Bronchial epithelial cell (primary cell): ENCODE data around the gene AADACL2. TPM values are rescaled to one million over a fixed set of nuclear protein-coding genes. Genes with fewer than 3 reads are reported as not detected.
A peak's percentile ranks its signal among the peaks of the same experiment; 100 is the strongest.
"Not testable (repeated sequence)": the region's sequence is repeated elsewhere in the genome, so short reads cannot be mapped to it uniquely, and the experiment has no call there.

Source experiments
- DNase-seq: peaks from one replicate; pipeline ENCODE4 v3.0.0-alpha.2; 2010; ENCODE audit warnings: low read depth
- FAIRE-seq: peaks from 2 replicates; lab custom pipeline; 2011; peaks lifted over from hg19 to GRCh38; lab: Jason Lieb, UNC
- H3K27me3 ChIP-seq: 2 replicates; pipeline ENCODE4 v1.5.1; 2011; ENCODE audit warnings: low read length; ENCODE audit not compliant: control insufficient read depth, insufficient read depth
- H3K36me3 ChIP-seq: 2 replicates; pipeline ENCODE4 v1.5.1; 2011; ENCODE audit warnings: low read length; ENCODE audit not compliant: control insufficient read depth, insufficient read depth
- H3K4me3 ChIP-seq: 2 replicates; pipeline ENCODE4 v1.5.1; 2011; ENCODE audit warnings: mild to moderate bottlenecking, low read depth, low read length, control low read depth
- CTCF ChIP-seq: IDR thresholded peaks from 2 replicates; pipeline ENCODE4 v1.5.1; 2011; ENCODE audit warnings: mild to moderate bottlenecking, moderate library complexity, low read length, control low read depth, inconsistent platforms; ENCODE audit not compliant: insufficient read depth, severe bottlenecking
- total RNA-seq: library from RNA; depleted of rRNA; stranded (reverse); fragments of >200 nt; gene quantifications from 2 replicates; pipeline ENCODE4 v1.2.1, GENCODE V29; 2014

Gene AADACL2
- total RNA-seq, 1 donor from 2014 or later, result not detected

GRCh38 chr3:151750181-151750580 is 16.5 kb downstream of the AADACL2 start:
- no peaks in the 10 kb centered on the region for H3K36me3 ChIP-seq
- H3K4me3 ChIP-seq, result no peak overlapping the region
- DNase-seq, result peak; percentile 94
- no peaks in the 10 kb centered on the region for H3K27me3 ChIP-seq
- no peak for FAIRE-seq
- TF ChIP-seq CTCF, result no peak

DNA sequence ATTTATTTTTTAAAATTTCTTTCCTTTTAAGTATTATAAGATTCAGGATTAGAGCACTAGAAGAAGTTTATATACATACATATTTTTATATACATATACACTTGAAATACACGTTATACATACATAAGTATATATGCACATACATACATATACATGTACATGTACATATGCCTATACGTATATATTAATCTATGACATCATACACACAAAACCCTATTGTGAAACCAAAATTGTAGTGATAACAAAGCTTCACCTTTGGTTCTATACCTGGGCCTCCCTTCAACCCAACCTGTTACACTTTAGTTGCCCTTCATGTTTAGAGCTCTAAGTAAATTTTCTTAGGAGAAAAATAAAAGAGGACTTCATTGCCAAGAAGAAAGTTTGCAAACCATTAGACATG is 17.0 kb downstream of the AADACL2 start:
- Histone ChIP-seq H3K36me3 (no peaks in the 10 kb centered on the region), H3K27me3 (no peaks in the 10 kb centered on the region), H3K4me3 (no peak overlapping the region)
- DNase-seq (peak; percentile 51), FAIRE-seq (no peak)
- no peak for TF ChIP-seq CTCF

DNA sequence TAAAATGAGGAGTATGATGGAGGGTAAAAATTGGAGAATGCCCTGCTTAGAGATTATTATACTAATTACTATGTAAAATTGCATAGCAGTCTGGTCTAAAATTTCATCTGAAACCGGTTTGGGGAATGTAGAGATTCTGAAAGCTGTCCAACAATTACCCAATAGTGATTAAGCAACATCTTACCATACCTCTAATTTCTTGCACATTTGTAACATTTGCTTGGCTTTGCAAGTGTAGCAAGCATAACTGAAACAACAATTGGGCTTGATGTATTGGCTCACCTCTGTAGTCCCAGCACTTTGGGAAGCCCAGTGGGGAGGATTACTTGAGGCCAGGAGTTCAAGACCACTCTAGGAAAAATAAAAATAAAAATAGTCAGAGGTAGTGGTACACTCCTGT is 17.4 kb downstream of the AADACL2 start:
- peak; percentile 93 for DNase-seq
- Histone ChIP-seq H3K4me3 (no peak overlapping the region), H3K36me3 (no peaks in the 10 kb centered on the region), H3K27me3 (no peaks in the 10 kb centered on the region)
- FAIRE-seq, result no peak
- no peak for TF ChIP-seq CTCF

DNA sequence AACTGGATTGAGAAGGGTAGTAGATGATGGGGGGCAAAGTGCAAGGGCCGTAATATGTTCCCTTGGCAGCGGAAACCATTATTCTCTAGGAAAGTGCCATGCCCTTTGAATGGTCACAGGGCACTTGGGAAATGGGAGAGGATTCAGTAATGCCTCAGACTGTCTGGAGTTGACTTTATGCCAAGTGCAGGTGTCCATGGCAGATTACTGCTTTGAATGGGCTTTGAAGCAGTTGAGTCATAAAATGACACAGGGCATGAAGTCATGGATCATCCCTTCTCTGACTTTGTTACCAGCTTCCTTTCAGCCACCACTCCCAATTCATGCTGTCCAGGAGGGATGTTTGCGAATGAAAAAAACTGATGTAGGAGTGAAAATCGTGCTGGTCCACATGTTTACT is 20.1 kb downstream of the AADACL2 start:
- peak; percentile 87 for FAIRE-seq

DNA sequence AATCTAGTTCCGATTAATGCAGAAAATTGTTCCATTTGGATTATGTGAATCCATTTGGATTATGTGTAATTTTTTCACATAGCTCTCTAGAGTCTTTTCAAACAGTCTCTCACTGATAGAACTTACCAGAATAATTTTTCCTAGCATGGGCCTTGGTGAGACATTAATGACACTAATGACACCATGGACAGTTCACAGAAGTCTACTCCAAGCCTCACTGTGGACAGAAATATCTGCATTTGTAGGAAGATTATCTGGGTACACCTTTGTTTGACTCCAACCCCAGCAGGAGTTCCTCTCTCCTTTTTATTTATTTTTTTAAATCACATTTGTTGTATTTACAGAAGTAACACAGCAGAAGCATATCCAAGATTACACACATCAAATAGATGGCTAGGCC is 27.9 kb downstream of the AADACL2 start:
- FAIRE-seq (no peak), DNase-seq (no peak)
- no peaks in the 10 kb centered on the region for H3K27me3 ChIP-seq
- no peak overlapping the region for H3K4me3 ChIP-seq
- TF ChIP-seq CTCF, result no peak
- no peaks in the 10 kb centered on the region for H3K36me3 ChIP-seq

More for the DNA sequence above, 20.1 kb downstream of the AADACL2 start:
- no peaks in the 10 kb centered on the region for H3K36me3 ChIP-seq
- TF ChIP-seq CTCF, result no peak
- H3K4me3 ChIP-seq, result no peak overlapping the region
- no peaks in the 10 kb centered on the region for H3K27me3 ChIP-seq
- peak; percentile 71 for DNase-seq

DNA sequence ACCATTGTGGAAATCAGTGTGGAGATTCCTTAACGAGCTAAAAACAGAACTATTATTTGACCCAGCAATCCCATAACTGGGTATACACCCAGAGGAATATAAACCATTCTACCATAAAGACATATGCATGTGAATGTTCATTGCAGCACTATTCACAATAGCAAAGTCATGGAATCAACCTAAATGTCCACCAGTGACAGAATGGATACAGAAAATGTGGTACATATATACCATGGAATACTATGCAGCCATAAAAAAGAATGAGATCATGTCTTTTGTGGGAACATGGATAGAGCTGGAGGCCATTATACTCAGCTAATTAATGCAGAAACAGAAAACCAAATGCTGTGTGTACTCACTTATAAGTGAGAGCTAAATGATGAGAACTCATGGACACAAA is 31.0 kb downstream of the AADACL2 start:
- not testable (repeated sequence) for H3K36me3 ChIP-seq, H3K4me3 ChIP-seq, H3K27me3 ChIP-seq, DNase-seq, FAIRE-seq
